ENCODE data around the gene POLR3H.

Gene POLR3H

GRCh38 chr22:41543854-41544670, at the start of gene POLR3H:
POLR3H (minus strand) TSS chr22:41544470; CDS start chr22:41544101, 369 bp downstream.
- TF ChIP-seq, protein P1, sequence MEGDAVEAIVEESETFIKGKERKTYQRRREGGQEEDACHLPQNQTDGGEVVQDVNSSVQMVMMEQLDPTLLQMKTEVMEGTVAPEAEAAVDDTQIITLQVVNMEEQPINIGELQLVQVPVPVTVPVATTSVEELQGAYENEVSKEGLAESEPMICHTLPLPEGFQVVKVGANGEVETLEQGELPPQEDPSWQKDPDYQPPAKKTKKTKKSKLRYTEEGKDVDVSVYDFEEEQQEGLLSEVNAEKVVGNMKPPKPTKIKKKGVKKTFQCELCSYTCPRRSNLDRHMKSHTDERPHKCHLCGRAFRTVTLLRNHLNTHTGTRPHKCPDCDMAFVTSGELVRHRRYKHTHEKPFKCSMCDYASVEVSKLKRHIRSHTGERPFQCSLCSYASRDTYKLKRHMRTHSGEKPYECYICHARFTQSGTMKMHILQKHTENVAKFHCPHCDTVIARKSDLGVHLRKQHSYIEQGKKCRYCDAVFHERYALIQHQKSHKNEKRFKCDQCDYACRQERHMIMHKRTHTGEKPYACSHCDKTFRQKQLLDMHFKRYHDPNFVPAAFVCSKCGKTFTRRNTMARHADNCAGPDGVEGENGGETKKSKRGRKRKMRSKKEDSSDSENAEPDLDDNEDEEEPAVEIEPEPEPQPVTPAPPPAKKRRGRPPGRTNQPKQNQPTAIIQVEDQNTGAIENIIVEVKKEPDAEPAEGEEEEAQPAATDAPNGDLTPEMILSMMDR (IDR thresholded peaks at IDR 0.05) = peak; percentile 84

- TF ChIP-seq, protein P1 (IDR thresholded peaks at IDR 0.05) = no peak
These were observed 45.3 kb upstream of the POLR3H start, which contains the start of gene PMM1 for GRCh38 chr22:41589391-41590241. PMM1 (minus strand) TSS chr22:41589840; CDS start chr22:41589805, 35 bp downstream.

- TF ChIP-seq, protein P1 (IDR thresholded peaks at IDR 0.05) = no peak
These were observed 43.1 kb upstream of the POLR3H start for GRCh38 chr22:41587347-41587723.

- TF ChIP-seq, protein P1 (IDR thresholded peaks at IDR 0.05) = no peak
These were observed 41.6 kb upstream of the POLR3H start for GRCh38 chr22:41585898-41586297.

DNA sequence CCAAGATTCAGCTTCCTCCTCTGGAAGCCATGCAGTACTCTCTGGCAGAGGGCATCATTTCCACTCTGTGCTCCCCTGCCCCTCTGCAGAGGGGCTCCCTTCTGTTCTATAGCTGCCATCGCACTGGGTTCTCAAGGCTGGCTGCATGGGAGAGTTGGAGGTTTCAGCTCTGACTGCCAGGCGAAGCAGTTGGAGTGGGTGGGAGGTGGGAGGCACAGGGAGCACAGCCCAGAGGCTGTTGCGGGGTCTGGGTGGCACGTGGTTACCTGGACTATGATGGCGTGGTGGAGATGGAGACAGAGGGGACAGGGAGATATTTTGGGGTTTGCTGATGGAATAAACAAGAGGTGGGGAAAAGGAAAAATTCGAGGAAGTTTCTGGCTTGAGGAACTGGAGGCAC, 40.6 kb upstream of the POLR3H start:
- TF ChIP-seq, protein P1 (IDR thresholded peaks at IDR 0.05) = no peak

DNA sequence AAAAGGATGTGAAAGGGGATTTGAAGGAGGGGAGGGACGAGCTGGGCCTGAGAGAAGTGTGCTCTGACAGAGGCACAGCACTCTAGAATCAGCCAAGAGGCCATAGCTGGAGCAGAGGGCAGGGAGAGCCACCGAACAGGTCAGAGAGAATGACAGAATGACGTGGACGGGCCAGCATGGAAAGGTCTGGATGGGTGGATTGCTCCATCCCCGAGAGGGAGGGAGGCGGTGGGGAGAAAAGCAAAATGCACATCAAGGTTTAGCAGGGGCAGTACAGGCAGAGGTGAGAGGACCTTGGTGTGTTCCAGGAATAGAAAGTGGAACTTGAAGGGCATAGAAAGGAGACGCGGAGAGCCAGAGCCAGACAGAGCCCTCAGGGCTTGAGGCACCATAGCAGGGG, 38.4 kb upstream of the POLR3H start:
- TF ChIP-seq, protein P1 (IDR thresholded peaks at IDR 0.05) = no peak

DNA sequence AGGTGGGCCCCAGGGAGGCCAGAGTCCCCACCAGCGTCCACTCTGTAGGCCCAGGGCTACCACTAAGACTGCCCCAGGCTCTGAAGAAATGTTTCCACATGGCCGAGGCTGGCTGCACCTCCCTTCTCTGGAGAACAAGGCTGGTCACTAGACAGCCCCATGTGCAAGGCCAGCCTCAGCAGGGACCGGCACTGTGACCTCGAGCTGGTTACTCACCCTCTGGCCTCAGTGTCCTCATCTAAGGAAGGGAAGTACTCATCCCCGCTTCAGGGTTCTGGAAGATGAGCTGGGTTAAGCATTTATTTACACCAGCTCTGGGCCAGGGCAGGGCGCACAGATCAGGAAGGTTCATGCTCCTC, 35.7 kb upstream of the POLR3H start:
- TF ChIP-seq, protein P1 (IDR thresholded peaks at IDR 0.05) = no peak

All from LNCAP (cell line).